Activated naive CD4-positive, alpha-beta T cell treated with anti-CD3 and anti-CD28 coated beads, Interleukin-2, amount 50 U/mL, for 16 hours (primary cell): Measurements from ENCODE around the gene SBNO1.
"Not testable (repeated sequence)": the region's sequence is repeated elsewhere in the genome, so short reads cannot be mapped to it uniquely, and the experiment has no call there.

Source experiments
- DNase-seq: peaks from one replicate; pipeline ENCODE4 v3.0.0-alpha.2; 2020

Gene SBNO1

GRCh38 chr12:123268850-123269249, 95.8 kb downstream of the SBNO1 start:
- DNase-seq = no peak

GRCh38 chr12:123267991-123268843, 96.4 kb downstream of the SBNO1 start:
- DNase-seq = no peak

- DNase-seq = no peak
These were observed 97.2 kb downstream of the SBNO1 start for GRCh38 chr12:123267335-123267920.

- no peak for DNase-seq
These were observed 97.9 kb downstream of the SBNO1 start for GRCh38 chr12:123266679-123267277.

- DNase-seq = no peak
These were observed 98.6 kb downstream of the SBNO1 start for GRCh38 chr12:123265851-123266678.

GRCh38 chr12:123264642-123265041, 100.0 kb downstream of the SBNO1 start:
- no peak for DNase-seq

- no peak for DNase-seq
These were observed 101.3 kb downstream of the SBNO1 start for GRCh38 chr12:123263196-123263817.

GRCh38 chr12:123261196-123261595, 103.5 kb downstream of the SBNO1 start:
- no peak for DNase-seq

- DNase-seq = no peak
These were observed 104.6 kb downstream of the SBNO1 start for GRCh38 chr12:123260081-123260480.

GRCh38 chr12:123258593-123258992, 106.1 kb downstream of the SBNO1 start:
- DNase-seq = no peak

GRCh38 chr12:123254853-123255446, 109.7 kb downstream of the SBNO1 start:
- DNase-seq = no peak

- DNase-seq = no peak
These were observed 110.8 kb downstream of the SBNO1 start for GRCh38 chr12:123253641-123254459.

- DNase-seq = not testable (repeated sequence)
These were observed 112.3 kb downstream of the SBNO1 start for GRCh38 chr12:123252365-123252764.

- no peak for DNase-seq
These were observed 113.1 kb downstream of the SBNO1 start for GRCh38 chr12:123251403-123252076.

GRCh38 chr12:123250471-123251383, 113.9 kb downstream of the SBNO1 start:
- DNase-seq = no peak

GRCh38 chr12:123248996-123249741, 115.5 kb downstream of the SBNO1 start:
- DNase-seq = not testable (repeated sequence)

- DNase-seq = not testable (repeated sequence)
These were observed 116.5 kb downstream of the SBNO1 start for GRCh38 chr12:123248129-123248528.

GRCh38 chr12:123245678-123246077, 119.0 kb downstream of the SBNO1 start:
- no peak for DNase-seq
